LNCaP clone FGC (cell line): Measurements from ENCODE around the gene ENTPD3.

ENCODE experiments used
- DNase-seq: peaks from one replicate; pipeline ENCODE4 v3.0.0-alpha.2; 2011; ENCODE audit warnings: low read depth
- H3K4me3 ChIP-seq: 2 replicates; pipeline ENCODE4 v1.5.1; 2011; ENCODE audit warnings: mild to moderate bottlenecking, low read depth, low read length, control low read depth
- TF ChIP-seq, protein P1 (sequence below): IDR thresholded peaks from 2 replicates; pipeline ENCODE4 v1.5.1; 2012; ENCODE audit warnings: mild to moderate bottlenecking; ENCODE audit not compliant: control insufficient read depth, insufficient read depth; ENCODE audit errors: extremely low read depth

The ENTPD3 gene

DNA sequence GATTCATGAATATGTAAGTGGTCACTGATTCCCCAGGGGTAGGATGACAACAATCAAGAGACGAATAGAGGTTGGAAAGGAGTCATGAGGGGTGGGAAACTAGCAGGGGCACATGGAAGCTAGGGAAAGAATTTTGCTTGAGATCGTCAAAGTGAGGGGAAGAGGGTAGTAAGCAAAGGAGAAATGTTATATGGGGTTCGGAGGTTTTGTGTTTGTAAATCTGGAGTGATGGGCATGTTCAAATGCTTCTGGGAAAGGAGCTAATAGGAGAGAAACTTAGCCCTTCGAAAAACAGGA, 78.1 kb downstream of the ENTPD3 start:
- no peak for DNase-seq
- no peak overlapping the region for H3K4me3 ChIP-seq
- TF ChIP-seq, protein P1, sequence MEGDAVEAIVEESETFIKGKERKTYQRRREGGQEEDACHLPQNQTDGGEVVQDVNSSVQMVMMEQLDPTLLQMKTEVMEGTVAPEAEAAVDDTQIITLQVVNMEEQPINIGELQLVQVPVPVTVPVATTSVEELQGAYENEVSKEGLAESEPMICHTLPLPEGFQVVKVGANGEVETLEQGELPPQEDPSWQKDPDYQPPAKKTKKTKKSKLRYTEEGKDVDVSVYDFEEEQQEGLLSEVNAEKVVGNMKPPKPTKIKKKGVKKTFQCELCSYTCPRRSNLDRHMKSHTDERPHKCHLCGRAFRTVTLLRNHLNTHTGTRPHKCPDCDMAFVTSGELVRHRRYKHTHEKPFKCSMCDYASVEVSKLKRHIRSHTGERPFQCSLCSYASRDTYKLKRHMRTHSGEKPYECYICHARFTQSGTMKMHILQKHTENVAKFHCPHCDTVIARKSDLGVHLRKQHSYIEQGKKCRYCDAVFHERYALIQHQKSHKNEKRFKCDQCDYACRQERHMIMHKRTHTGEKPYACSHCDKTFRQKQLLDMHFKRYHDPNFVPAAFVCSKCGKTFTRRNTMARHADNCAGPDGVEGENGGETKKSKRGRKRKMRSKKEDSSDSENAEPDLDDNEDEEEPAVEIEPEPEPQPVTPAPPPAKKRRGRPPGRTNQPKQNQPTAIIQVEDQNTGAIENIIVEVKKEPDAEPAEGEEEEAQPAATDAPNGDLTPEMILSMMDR = no peak

DNA sequence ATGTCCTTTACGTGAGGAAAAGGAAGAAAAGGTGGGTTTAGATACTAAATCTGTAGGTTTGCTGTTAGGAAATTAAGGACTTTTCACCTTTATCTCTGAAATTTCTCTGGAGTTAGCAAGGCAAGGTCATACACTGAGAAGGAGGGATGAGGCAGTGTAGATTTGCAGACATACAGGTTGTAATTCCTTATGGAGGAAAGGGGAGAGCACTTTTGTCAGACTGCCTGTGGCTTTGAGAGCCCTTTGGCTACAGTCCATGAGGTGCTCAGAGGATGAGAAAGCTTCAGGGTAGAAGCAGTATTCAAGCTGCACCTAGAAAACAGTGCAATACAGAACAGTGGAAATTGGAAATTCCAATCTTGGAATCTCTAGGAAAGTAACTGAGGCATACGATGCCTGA, 78.5 kb downstream of the ENTPD3 start:
- TF ChIP-seq, protein P1 = no peak
- no peak for DNase-seq
- no peak overlapping the region for H3K4me3 ChIP-seq

DNA sequence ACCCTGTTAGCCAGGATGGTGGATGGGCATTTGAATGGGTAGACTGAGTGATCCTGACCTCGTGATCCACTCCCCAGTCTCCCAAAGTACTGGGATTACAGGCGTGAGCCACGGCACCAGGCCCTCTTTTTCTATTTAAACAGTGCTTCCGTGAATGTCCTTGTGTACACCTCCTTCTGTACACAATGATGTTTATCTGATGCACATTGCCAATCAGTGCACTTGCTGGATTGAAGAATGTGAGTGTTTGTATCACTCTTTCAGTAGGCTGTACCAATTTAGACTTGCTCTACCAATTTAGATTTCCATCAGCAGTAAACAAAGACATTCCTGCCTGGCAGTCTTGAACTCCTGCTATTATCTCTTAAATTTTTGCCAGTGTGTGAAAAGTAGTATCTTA, 81.0 kb downstream of the ENTPD3 start:
- TF ChIP-seq, protein P1 = no peak
- no peak overlapping the region for H3K4me3 ChIP-seq
- DNase-seq = peak; percentile 83

DNA sequence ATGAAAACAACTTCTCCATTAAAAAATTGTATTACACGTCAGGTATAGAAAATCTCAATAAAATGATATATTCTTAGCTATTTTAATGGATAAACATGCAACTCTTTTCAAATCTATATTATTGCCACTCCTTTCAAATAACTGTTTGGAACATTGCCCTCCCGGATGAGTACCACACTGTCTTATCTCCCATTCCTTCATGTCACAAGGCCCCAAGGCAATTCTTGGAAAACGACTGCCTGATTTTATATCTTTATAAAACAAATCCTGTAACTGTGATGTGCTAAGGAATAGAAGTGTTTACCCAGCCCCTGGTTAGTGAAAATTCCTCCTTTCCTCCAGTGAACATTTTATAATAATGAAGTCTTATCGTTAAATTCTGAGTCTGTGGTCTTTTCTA, 83.7 kb downstream of the ENTPD3 start:
- DNase-seq = no peak
- H3K4me3 ChIP-seq = no peak overlapping the region
- TF ChIP-seq, protein P1 = no peak

DNA sequence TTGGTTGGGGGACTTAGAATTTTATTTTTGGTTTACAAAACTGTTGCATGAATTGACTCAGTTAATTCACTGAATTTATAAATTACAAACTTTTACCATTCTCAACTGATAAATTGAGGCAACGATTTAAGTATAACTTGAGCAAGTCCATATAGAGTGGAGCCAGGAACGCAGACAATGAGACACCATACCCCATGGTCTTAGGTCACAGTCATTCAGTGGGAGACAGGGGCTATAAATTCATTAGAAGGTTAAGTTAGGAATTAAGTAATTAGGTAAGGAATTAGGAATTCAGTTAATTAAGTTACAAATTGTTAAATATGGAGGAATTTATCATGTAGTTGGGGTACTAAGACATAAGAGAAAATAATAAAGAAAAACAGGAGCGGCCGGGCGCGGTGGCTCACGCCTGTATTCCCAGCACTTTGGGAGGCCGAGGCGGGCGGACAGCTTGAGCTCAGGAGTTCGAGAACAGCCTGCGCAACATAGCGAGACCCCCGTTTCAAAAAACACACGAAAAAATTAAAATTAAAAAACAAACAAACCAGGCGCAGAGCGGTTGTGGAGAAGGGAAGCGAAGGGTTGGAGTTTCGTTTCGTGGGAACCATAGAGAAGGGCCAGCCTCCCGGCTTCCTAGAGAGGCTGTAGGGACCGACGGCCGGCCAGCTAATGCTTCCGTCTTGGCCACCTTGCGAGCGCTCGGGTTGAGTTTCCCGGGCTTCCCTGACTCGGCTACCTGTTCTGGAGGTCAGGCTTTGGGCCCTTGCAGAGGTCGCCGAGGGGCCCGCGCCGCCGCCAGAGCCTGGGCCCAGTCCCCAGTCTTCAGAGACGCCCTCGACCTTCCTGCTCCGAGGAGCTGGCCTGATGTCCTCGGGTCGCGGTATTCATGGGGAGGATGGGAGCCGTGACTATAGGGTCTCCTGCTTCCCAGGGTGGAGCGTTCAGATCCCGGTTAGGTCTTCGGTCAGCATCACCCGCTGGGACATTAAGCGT, 89.8 kb downstream of the ENTPD3 start, which contains the start of gene ZNF619:
ZNF619 (plus strand) TSS at position 645 of the 993 bp plus-strand sequence. CDS start 858 bp downstream, outside the sequence.
- H3K4me3 ChIP-seq = peak within 1 kb of the TSS; percentile 26; the same call in 1 of the 2 replicates
- TF ChIP-seq, protein P1 = no peak
- no peak for DNase-seq

DNA sequence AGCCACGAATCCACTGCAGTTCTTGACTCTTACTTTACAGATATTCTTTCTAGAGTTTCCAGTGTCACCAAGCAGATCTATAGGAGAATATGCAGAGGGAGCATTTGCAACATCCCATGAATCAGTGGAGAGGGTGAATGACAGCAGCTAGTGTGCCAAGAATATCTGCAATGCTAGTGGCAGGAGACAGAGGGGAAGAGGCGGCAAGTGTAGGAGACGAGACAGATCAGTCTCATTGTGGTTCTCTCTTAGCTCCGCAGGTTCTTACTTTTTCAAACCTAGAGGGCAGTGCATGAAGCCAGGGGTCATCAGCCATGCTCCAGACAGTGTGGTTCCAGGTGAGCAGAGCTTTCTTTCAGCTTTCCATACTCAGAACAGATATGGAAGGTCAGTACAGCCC, 90.7 kb downstream of the ENTPD3 start:
- TF ChIP-seq, protein P1 = no peak

More for the DNA sequence above, 90.7 kb downstream of the ENTPD3 start:
- H3K4me3 ChIP-seq = no peak overlapping the region
- no peak for DNase-seq
